Astrocyte (in vitro differentiated cells and primary cell): ENCODE results near the gene OSBPL2. TPM values are rescaled to one million over a fixed set of nuclear protein-coding genes. Genes with fewer than 3 reads are reported as not detected.

ENCODE experiments used
- DNase-seq: peaks from one replicate; pipeline ENCODE4 v3.0.0-alpha.2; 2010; ENCODE audit warnings: low read depth
- FAIRE-seq: peaks from 2 replicates; lab custom pipeline; 2011; peaks lifted over from hg19 to GRCh38; lab: Jason Lieb, UNC
- H2AFZ ChIP-seq: 2 replicates; pipeline ENCODE4 v1.6.0; 2012; ENCODE audit warnings: low read depth, low read length, inconsistent platforms
- H3K27ac ChIP-seq: 2 replicates; pipeline ENCODE4 v1.5.1; 2011; ENCODE audit warnings: low read depth, low read length, inconsistent platforms
- H3K27me3 ChIP-seq: 2 replicates; pipeline ENCODE4 v1.6.0; 2011; ENCODE audit warnings: low read length, inconsistent platforms; ENCODE audit not compliant: insufficient read depth
- H3K36me3 ChIP-seq: 2 replicates; pipeline ENCODE4 v1.5.1; 2011; ENCODE audit warnings: low read length, inconsistent platforms; ENCODE audit not compliant: insufficient read depth
- H3K4me1 ChIP-seq: 2 replicates; pipeline ENCODE4 v1.5.1; 2011; ENCODE audit warnings: low read length, inconsistent platforms; ENCODE audit not compliant: insufficient read depth
- H3K4me2 ChIP-seq: 2 replicates; pipeline ENCODE4 v1.6.0; 2012; ENCODE audit warnings: low read length, inconsistent platforms
- H3K4me3 ChIP-seq: 2 replicates; pipeline ENCODE4 v1.5.1; 2011; ENCODE audit warnings: low read depth, mild to moderate bottlenecking, low read length, inconsistent platforms; ENCODE audit not compliant: insufficient read depth
- H3K79me2 ChIP-seq: 2 replicates; pipeline ENCODE4 v1.6.0; 2012; ENCODE audit warnings: mild to moderate bottlenecking, low read length, inconsistent platforms; ENCODE audit not compliant: insufficient read depth
- H3K9ac ChIP-seq: 2 replicates; pipeline ENCODE4 v1.6.0; 2012; ENCODE audit warnings: mild to moderate bottlenecking, low read length, inconsistent platforms
- H3K9me3 ChIP-seq: 2 replicates; pipeline ENCODE4 v1.5.1; 2012; ENCODE audit warnings: low read depth, mild to moderate bottlenecking, low read length, inconsistent platforms; ENCODE audit not compliant: insufficient read depth
- H4K20me1 ChIP-seq: 2 replicates; pipeline ENCODE4 v1.6.0; 2012; ENCODE audit warnings: low read length, inconsistent platforms; ENCODE audit not compliant: insufficient read depth
- H3K27ac Mint-ChIP-seq: one replicate; pipeline ENCODE4 v1.8.0; 2021; ENCODE audit warnings: mild to moderate bottlenecking, mixed read lengths; ENCODE audit not compliant: unreplicated experiment
- H3K27me3 Mint-ChIP-seq: one replicate; pipeline ENCODE4 v1.8.0; 2021; ENCODE audit warnings: low read depth, mixed read lengths; ENCODE audit not compliant: unreplicated experiment
- H3K36me3 Mint-ChIP-seq: one replicate; pipeline ENCODE4 v1.8.0; 2021; ENCODE audit warnings: low read depth, mixed read lengths; ENCODE audit not compliant: unreplicated experiment
- H3K4me1 Mint-ChIP-seq: one replicate; pipeline ENCODE4 v1.8.0; 2021; ENCODE audit warnings: low read depth, mixed read lengths; ENCODE audit not compliant: unreplicated experiment
- H3K4me3 Mint-ChIP-seq: one replicate; pipeline ENCODE4 v1.8.0; 2021; ENCODE audit warnings: mild to moderate bottlenecking, moderate library complexity, mixed read lengths; ENCODE audit not compliant: unreplicated experiment
- H3K9me3 Mint-ChIP-seq: one replicate; pipeline ENCODE4 v1.8.0; 2021; ENCODE audit warnings: mild to moderate bottlenecking, mixed read lengths; ENCODE audit not compliant: unreplicated experiment
- EZH2 ChIP-seq: IDR thresholded peaks from 2 replicates; pipeline ENCODE4 v1.6.1; 2012; ENCODE audit warnings: mild to moderate bottlenecking, low read length, inconsistent platforms; ENCODE audit not compliant: insufficient read depth
- total RNA-seq: library from RNA; stranded (reverse); gene quantifications from 2 replicates; pipeline ENCODE4 v1.2.1, GENCODE V29; 2021
- TF ChIP-seq, protein P1 (sequence below): IDR thresholded peaks from 2 replicates; pipeline ENCODE4 v1.5.1; 2011; ENCODE audit warnings: low read depth, mild to moderate bottlenecking, inconsistent platforms, low read length, moderate library complexity; ENCODE audit not compliant: insufficient read depth

The OSBPL2 gene
- total RNA-seq, 1 donor from 2014 or later: 60.3 TPM

- H3K27ac ChIP-seq: no peak overlapping the region
- Mint-ChIP-seq H3K36me3 (peaks cover 32% of the 10 kb centered on the region), H3K27ac (peak overlapping the region; percentile 16), H3K4me3 (no peak overlapping the region), H3K9me3 (no peaks in the 10 kb centered on the region), H3K4me1 (no peaks in the 10 kb centered on the region), H3K27me3 (no peaks in the 10 kb centered on the region)
- H3K4me3 ChIP-seq: no peak overlapping the region
- no peak overlapping the region for H2AFZ ChIP-seq
- H3K9me3 ChIP-seq: no peaks in the 10 kb centered on the region
- no peaks in the 10 kb centered on the region for H3K27me3 ChIP-seq
- DNase-seq: no peak
- H3K9ac ChIP-seq: no peak overlapping the region
- peaks cover 9% of the 10 kb centered on the region for H3K36me3 ChIP-seq
- H3K4me2 ChIP-seq: peak overlapping the region; percentile 11
- H3K4me1 ChIP-seq: peaks cover 8% of the 10 kb centered on the region
- no peak for FAIRE-seq
- TF ChIP-seq EZH2: no peak
- TF ChIP-seq, protein P1, sequence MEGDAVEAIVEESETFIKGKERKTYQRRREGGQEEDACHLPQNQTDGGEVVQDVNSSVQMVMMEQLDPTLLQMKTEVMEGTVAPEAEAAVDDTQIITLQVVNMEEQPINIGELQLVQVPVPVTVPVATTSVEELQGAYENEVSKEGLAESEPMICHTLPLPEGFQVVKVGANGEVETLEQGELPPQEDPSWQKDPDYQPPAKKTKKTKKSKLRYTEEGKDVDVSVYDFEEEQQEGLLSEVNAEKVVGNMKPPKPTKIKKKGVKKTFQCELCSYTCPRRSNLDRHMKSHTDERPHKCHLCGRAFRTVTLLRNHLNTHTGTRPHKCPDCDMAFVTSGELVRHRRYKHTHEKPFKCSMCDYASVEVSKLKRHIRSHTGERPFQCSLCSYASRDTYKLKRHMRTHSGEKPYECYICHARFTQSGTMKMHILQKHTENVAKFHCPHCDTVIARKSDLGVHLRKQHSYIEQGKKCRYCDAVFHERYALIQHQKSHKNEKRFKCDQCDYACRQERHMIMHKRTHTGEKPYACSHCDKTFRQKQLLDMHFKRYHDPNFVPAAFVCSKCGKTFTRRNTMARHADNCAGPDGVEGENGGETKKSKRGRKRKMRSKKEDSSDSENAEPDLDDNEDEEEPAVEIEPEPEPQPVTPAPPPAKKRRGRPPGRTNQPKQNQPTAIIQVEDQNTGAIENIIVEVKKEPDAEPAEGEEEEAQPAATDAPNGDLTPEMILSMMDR: no peak
- peaks cover 10% of the 10 kb centered on the region for H4K20me1 ChIP-seq
- H3K79me2 ChIP-seq: no peaks in the 10 kb centered on the region
These were observed 35.5 kb upstream of the OSBPL2 start for GRCh38 chr20:62202676-62203377.

DNA sequence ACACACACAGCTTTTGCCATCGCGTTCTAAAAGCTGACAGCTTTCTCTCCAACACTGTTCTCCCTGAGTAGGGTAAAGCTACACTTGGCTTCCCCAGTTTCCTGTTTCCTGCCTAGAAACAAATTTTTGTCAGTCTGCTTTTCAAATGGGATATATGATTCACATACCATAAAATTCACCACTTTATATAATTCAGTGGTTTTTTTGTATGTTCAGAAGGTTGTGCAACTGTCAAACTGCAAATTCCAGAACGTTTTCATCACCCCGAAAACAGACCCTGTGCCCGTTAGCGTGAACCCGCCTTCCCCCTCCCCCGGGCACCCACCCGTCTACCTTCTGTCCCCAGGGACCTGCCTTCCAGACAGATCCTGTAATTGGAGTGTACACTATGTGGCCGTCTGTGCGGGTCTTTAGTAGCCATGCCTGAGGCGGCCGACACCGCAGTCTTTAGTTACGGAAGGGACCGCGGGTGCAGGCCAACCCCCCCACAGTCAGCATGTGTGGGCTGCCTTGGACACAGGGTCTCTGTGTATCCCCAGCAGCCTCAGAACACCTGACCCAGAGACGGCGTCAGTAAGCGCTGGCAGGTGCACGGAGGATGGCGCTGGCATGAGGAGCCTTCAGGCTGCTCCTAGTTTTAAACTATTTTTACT is 34.8 kb upstream of the OSBPL2 start:
- Mint-ChIP-seq H3K4me1 (no peaks in the 10 kb centered on the region), H3K27me3 (no peaks in the 10 kb centered on the region), H3K9me3 (no peaks in the 10 kb centered on the region), H3K4me3 (no peak overlapping the region), H3K36me3 (peaks cover 28% of the 10 kb centered on the region), H3K27ac (peak overlapping the region; percentile 16)
- no peaks in the 10 kb centered on the region for H3K9me3 ChIP-seq
- H3K4me3 ChIP-seq: no peak overlapping the region
- peaks cover 8% of the 10 kb centered on the region for H3K4me1 ChIP-seq
- DNase-seq: no peak
- H3K9ac ChIP-seq: no peak overlapping the region
- no peaks in the 10 kb centered on the region for H3K79me2 ChIP-seq
- peak overlapping the region; percentile 11 for H3K4me2 ChIP-seq
- peaks cover 6% of the 10 kb centered on the region for H3K36me3 ChIP-seq
- peaks cover 13% of the 10 kb centered on the region for H4K20me1 ChIP-seq
- H3K27me3 ChIP-seq: no peaks in the 10 kb centered on the region
- TF ChIP-seq, protein P1: no peak
- TF ChIP-seq EZH2: no peak
- no peak overlapping the region for H3K27ac ChIP-seq
- H2AFZ ChIP-seq: no peak overlapping the region
- no peak for FAIRE-seq
